ENCODE data around the gene ACTL7A.
"Not testable (repeated sequence)": the region's sequence is repeated elsewhere in the genome, so short reads cannot be mapped to it uniquely, and the experiment has no call there.

ACTL7A gene

DNA sequence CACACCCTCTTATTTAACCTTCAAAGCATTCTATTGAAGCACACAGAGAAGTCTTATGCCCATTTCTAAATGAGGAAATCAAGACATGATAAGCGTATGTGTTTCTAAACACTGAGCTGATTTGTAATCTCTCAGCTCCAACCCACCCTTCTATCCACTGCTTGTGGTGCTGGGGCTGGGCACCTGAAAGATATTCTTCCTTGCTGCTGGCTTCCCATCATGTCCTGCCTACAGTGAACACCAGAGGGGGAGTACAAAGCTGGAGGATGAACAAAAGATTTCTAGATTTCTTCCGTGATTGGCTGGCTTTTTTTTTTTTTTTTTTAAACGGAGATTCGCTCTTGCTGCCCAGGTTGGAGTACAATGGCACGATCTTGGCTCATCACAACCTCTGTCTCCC lies 14.4 kb downstream of the ACTL7A start:
- DNase-seq (ENCODE audit: low spot score): no peak

- DNase-seq (ENCODE audit: low spot score): no peak
Observed at GRCh38 chr9:108877524-108877923, 15.5 kb downstream of the ACTL7A start.

DNA sequence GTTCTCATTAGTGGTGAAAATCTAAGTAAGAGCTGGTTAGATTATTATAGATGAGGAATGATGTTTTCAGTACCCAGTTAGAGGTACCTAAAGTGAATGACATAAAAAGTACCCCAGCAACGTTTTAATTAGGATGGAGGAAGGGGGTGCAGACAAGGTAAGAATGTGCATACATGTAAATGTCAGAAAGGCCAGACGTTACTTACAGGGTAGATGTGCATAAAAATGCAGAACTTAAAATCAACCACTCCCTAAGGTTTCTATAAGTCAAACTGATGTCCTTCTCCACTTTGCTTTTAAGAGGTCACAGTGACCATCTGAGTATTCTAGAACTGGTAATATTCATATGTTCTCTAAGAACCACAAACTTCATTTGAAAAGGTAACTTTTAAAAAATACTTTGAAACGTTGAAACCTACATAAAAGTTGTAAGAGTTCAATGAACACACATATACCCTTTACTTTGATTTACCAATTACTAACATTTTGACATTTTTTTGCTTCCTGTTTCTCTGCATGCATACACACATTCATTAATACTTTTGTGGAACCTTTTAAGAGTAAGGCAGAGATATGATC lies 18.8 kb downstream of the ACTL7A start:
- DNase-seq (ENCODE audit: low spot score): no peak

- no peak for DNase-seq (ENCODE audit: low spot score)
Observed at GRCh38 chr9:108882052-108882888, 20.2 kb downstream of the ACTL7A start.

- no peak for DNase-seq (ENCODE audit: low spot score)
Observed at GRCh38 chr9:108883085-108883484, 21.0 kb downstream of the ACTL7A start.

DNA sequence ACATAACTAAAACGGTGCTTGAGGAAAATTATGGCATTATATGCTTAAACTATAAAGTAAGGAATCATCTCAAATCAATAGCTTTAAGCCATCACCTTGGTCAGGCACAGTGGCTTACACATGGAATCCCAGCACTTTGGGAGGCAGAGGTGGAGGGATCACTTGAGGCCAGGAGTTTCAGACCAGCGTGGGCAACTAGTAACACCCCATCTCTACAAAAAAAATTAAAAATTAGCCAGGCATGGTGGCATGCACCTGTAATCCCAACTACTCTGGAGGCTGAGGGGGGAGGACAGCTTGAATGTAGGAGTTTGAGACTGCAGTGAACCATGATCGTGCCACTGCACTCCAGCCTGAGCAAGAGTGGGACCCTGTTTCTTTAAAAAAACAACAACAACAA lies 22.6 kb downstream of the ACTL7A start:
- no peak for DNase-seq (ENCODE audit: low spot score)

DNA sequence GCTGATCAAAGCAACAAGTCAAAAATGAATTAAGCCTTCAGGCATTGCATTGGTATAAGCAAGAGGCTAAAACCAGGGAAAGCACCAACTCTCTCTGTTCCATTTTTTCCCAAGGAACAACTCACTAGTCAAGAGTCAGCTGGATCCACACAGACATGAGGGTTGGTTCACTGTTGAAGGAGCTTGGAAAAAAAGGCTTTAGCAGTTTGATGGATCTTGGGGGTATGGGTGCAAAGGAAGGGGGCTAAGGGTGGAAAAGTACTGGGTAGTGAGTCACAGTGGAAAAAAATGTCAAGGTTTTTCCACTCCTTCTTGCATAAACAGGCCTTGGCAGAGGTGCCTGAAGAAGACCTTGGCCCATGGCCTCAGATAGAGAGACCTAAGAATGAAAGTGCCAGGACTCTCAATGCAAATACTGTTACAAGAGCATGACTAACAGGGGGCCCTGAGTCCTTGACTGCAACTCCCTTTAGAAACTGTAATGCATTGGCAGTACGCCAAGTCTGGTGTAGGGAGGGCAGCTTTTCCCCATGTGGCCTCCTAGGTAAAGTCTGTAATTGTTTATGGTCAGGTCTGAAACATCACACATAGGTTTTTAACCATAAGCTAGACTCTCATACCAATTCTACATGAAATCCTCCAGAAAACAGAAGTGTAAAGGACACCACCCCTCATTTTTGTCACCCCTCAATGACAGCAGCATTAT lies 23.7 kb downstream of the ACTL7A start:
- DNase-seq (ENCODE audit: low spot score): no peak

DNA sequence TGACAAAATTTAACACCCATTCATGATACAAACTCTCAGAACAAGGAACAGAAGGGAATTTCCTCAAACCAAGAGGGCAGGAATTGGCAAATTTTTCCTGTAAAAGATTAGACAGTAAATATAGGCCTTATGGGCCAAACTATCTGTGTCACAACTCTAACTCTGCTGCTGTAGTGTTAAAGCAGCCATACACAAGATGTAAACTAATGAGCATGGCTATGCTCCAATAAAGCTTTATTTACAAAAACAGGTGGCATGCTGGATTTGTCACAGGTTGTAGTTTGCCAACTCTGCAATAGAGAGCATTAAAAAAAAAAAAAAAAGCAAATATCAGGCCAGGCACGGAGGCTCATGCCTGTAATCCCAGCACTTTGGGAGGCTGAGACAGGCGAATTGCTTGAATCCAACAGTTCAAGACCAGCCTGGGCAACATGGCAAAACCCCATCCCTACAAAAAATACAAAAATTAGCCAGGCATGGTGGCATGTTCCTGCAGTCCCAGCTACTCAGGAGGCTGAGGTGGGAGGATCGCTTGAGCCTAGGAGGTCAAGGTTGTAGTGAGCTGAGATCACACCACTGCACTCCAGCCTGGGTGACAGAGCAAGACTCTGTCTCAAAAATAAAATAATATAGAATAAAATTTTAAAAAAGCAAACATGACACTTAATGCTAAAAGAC lies 24.7 kb downstream of the ACTL7A start:
- DNase-seq (ENCODE audit: low spot score): not testable (repeated sequence)

DNA sequence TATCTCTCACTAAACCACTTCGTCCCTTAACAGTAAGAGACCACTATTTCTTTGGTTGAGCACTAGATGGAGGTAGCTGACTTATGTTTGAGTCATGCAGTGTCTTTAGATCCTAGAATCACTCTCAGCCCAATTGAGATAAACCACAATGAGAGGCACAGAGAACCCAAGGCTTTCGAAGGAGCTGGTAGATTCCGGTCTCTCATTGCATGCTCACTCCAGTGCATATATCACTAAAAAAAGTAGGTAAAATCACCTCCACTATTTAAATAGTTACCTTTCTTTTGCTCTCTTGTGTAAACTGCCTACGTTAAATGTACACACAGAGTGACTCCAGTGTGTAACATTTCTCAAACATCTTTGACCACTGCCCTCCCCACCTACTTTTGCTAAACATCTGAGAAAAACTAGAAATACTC lies 27.6 kb downstream of the ACTL7A start:
- no peak for DNase-seq (ENCODE audit: low spot score)

DNA sequence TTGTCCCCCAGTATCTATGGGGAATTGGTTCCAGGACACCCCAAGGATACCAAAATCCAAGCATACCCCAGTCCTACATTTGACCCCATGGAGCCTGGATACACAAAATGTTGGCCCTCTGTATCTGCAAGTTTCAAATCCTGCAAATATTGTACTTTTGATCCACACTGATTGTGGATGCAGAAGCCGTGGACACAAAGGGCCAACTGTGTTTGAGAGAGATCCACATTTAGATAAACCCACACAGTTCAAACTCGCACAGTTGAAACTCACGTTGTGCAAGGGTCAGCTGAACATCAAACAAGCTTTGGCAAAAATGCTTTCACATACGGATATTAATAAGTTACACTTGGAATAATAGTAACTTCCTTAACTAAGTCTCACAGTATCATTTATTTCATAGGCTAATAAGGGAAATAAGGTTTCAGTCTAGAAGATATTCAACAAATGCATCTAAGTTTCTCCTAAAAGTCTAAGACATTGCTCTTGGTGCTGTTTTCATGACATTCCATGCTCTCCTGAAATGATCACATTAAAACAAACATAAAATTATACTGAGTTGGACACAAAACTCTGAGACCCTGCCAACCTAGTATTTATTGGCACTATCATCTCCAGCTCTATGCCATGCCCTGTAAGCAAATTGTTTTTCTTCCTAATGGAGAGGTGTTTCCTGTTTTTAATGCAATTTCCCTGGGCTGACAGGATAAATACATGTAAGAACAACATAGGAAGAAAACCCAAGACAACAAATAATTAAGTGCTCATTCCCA lies 32.3 kb downstream of the ACTL7A start:
- DNase-seq (ENCODE audit: low spot score): no peak

- no peak for DNase-seq (ENCODE audit: low spot score)
Observed at GRCh38 chr9:108897324-108898096, 35.4 kb downstream of the ACTL7A start.

- not testable (repeated sequence) for DNase-seq (ENCODE audit: low spot score)
Observed at GRCh38 chr9:108899023-108899695, 37.1 kb downstream of the ACTL7A start.

DNA sequence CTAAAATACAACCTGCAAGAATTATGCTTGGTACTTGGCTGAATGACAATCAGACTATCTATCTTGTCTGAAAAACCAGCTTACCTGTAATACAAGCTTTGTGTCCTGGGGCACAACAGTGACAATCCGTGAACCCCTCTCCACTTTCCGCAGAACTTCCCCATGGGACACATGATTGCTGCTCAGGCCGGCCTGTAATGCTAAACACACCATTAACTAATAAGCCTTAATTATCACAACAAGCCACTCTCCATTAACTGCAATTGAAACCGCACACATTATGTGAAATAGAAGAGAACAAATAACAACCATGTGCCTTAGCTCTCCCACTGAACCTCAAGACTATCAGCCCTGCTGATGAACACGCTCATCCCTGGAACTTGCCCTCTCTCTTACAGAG lies 38.1 kb downstream of the ACTL7A start:
- DNase-seq (ENCODE audit: low spot score): no peak

- DNase-seq (ENCODE audit: low spot score): no peak
Observed at GRCh38 chr9:108903420-108904103, 41.5 kb downstream of the ACTL7A start.

- no peak for DNase-seq (ENCODE audit: low spot score)
Observed at GRCh38 chr9:108904161-108904560, 42.1 kb downstream of the ACTL7A start.

- DNase-seq (ENCODE audit: low spot score): no peak
Observed at GRCh38 chr9:108905494-108905893, 43.4 kb downstream of the ACTL7A start.

DNA sequence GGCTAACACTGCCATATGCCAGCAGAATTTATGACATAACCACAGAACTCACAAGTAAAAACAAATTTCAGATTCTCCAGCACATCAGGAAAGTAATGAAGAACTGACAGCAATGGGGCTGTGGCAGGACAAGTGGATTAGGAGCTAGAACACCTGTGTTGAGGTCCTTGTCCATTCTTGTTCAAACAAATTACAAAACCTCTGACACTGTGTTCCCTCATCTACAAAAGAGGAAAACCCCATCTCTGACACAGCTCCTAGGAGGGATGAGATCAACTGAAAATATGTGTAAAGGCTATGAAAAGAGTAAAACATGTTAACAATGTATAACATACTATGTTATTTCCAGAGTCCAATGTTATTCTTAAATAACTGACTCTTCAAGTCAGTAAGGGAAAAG lies 48.3 kb downstream of the ACTL7A start:
- DNase-seq (ENCODE audit: low spot score): no peak

DNA sequence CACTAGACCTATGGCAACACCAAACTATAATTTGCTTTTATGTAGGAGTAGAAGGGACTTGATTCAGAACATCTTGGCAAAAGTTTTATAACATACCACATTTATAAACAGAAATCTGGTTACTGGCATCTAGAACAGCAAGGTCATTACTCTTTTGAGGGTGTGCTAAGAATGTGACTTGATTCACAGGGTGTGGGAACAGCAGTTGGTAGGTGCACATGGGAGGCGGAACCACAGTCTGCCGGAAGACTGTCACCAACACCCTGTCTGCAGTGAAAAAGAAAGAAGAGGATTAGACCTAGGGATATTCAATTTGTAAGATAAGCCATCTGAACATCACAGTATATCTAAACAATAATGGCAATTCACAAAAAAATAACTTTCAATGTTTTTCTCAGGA lies 48.8 kb downstream of the ACTL7A start:
- DNase-seq (ENCODE audit: low spot score): no peak

- no peak for DNase-seq (ENCODE audit: low spot score)
Observed at GRCh38 chr9:108911820-108912219, 49.8 kb downstream of the ACTL7A start.

Data from SK-N-DZ (cell line).